Lower lobe of right lung (tissue), 2 donors: ENCODE measurements around the gene MRPL2. TPM values are rescaled to one million over a fixed set of nuclear protein-coding genes. Genes with fewer than 3 reads are reported as not detected.
"Not testable (repeated sequence)": the region's sequence is repeated elsewhere in the genome, so short reads cannot be mapped to it uniquely, and the experiment has no call there.

Source experiments
- ATAC-seq, 2 donors: fragments of 200-7000 bp; cut with Tn5 transposase; one replicate each; pipeline ENCODE4 v1.9.1; 2020 to 2022; ENCODE audit warnings: mild to moderate bottlenecking in 2 of 2, moderate library complexity in 2 of 2
- DNase-seq: peaks from one replicate; pipeline ENCODE4 v3.0.0-alpha.2; 2020
- H3K27ac ChIP-seq: fragments of 200-600 bp; one replicate; pipeline ENCODE4 v1.8.0; 2022
- H3K27me3 ChIP-seq: fragments of 200-600 bp; one replicate; pipeline ENCODE4 v1.8.0; 2022; ENCODE audit warnings: low read depth
- H3K36me3 ChIP-seq: fragments of 200-600 bp; one replicate; pipeline ENCODE4 v1.8.0; 2022; ENCODE audit warnings: mild to moderate bottlenecking
- H3K4me1 ChIP-seq: fragments of 200-600 bp; one replicate; pipeline ENCODE4 v1.8.0; 2022
- H3K4me3 ChIP-seq: fragments of 200-600 bp; one replicate; pipeline ENCODE4 v1.8.0; 2022; ENCODE audit warnings: mild to moderate bottlenecking
- H3K9me3 ChIP-seq: fragments of 200-600 bp; one replicate; pipeline ENCODE4 v1.8.0; 2022
- intact Hi-C: fragments of 100-400 bp; cut with DNase I; formaldehyde crosslinking; loops from one replicate; pipeline ENCODE4 v1.11.0; 2022
- total RNA-seq: library from RNA; stranded (reverse); fragmentation: NEBNext Ultra II Directional; extraction: Animal tissue kit (Norgen Biotek cat#: 25700); gene quantifications from one replicate; pipeline ENCODE4 v1.2.1, GENCODE V29; 2021
- TF ChIP-seq, protein P1 (sequence below): fragments of 200-600 bp; IDR thresholded peaks from one replicate; pipeline ENCODE4 v1.8.0; 2022; ENCODE audit warnings: antibody characterized with exemption, mild to moderate bottlenecking
- donor health status: DM: no; HTN: yes; CAD: no; lungs with severe emphysema.

MRPL2 gene
- total RNA-seq, 1 donor from 2014 or later, result 40.1 TPM

DNA sequence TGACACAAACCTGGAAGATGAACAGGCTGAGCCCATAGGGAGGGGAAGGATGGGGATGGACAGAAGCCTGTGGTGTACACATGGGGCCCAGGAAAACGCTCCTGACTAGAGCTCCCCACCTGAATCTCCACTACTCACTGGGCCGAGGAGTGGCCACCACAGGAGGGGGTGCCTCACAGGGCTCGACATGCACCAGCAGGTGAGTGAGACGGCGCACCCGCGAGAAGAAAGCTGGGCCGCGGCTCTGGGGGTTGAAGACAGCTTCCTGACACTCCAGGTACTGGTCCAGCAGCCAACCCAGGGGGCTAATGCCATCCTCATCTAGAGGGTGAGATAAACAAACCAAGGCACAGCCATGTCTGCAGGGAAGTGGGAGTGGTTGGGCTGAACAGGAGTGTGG lies 15.9 kb downstream of the MRPL2 start:
- H3K9me3 ChIP-seq, result no peaks in the 10 kb centered on the region
- H3K27me3 ChIP-seq, result no peaks in the 10 kb centered on the region
- intact Hi-C loops, result no loop called here
- H3K4me1 ChIP-seq, result no peaks in the 10 kb centered on the region
- no peak overlapping the region for H3K27ac ChIP-seq
- no peak overlapping the region for H3K4me3 ChIP-seq
- no peak for DNase-seq
- no peak for ATAC-seq
- TF ChIP-seq, protein P1, sequence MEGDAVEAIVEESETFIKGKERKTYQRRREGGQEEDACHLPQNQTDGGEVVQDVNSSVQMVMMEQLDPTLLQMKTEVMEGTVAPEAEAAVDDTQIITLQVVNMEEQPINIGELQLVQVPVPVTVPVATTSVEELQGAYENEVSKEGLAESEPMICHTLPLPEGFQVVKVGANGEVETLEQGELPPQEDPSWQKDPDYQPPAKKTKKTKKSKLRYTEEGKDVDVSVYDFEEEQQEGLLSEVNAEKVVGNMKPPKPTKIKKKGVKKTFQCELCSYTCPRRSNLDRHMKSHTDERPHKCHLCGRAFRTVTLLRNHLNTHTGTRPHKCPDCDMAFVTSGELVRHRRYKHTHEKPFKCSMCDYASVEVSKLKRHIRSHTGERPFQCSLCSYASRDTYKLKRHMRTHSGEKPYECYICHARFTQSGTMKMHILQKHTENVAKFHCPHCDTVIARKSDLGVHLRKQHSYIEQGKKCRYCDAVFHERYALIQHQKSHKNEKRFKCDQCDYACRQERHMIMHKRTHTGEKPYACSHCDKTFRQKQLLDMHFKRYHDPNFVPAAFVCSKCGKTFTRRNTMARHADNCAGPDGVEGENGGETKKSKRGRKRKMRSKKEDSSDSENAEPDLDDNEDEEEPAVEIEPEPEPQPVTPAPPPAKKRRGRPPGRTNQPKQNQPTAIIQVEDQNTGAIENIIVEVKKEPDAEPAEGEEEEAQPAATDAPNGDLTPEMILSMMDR, result no peak
- H3K36me3 ChIP-seq, result peaks cover 86% of the 10 kb centered on the region

DNA sequence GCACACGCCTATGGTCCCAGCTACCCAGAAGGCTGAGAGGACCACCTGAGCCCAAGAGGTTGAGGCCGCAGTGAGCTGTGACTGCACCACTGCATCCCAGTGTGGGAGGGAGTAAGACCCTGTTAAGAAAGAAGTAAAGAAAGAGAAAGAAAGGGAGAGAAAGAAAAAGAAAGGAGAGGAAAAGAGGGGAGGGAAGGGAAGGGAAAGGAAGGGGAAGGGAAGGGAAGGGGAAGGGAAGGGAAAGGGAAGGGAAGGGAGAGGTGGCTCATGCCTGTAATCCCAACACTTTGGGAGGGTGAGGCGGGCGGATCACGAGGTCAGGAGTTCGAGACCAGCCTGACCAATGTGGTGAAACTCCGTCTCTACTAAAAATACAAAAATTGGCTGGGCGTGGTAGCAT lies 17.8 kb downstream of the MRPL2 start:
- H3K27ac ChIP-seq, H3K27me3 ChIP-seq, ATAC-seq, DNase-seq, H3K9me3 ChIP-seq, intact Hi-C loops, H3K4me3 ChIP-seq, H3K4me1 ChIP-seq: not testable (repeated sequence)
- peaks cover 86% of the 10 kb centered on the region for H3K36me3 ChIP-seq

DNA sequence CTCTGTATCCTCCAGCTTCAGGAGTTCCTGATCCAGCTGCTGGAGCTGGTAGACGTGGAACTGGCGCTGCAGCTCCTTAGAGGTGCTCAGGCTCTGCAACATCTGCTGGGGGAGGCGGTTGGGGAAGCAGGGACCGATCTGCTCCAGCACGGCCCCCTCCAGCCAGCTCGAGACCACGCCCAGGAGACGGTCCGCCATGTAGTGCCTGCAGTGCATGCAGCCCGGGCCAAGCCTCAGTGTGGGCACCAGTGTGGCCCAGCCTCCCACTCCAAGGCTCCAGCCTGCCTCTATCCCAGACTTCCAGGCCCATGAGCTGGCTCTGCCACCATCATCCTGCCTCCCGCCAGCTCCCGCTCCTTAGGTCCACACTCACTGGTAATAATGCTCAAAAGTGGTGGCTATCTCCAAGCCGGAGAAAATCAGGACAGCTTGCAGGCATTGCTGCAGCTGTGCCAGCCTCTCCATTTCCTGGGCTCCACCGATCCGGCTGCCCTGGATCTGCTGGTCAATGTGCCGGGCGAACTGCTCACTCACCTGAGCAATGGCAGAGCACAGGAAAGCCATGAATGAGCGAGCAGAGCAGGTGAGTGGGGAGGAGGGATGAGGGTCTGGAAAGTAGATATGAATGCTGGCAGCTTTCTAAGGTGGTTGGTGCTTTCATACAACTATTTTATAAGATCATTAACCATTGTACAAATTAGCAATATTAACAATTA lies 18.5 kb downstream of the MRPL2 start:
- ATAC-seq (no peak), DNase-seq (no peak)
- Histone ChIP-seq H3K27ac (no peak overlapping the region), H3K4me3 (no peak overlapping the region), H3K27me3 (no peaks in the 10 kb centered on the region), H3K4me1 (no peaks in the 10 kb centered on the region), H3K9me3 (no peaks in the 10 kb centered on the region), H3K36me3 (peaks cover 84% of the 10 kb centered on the region)
- intact Hi-C loops, result no loop called here
- TF ChIP-seq, protein P1, result no peak

DNA sequence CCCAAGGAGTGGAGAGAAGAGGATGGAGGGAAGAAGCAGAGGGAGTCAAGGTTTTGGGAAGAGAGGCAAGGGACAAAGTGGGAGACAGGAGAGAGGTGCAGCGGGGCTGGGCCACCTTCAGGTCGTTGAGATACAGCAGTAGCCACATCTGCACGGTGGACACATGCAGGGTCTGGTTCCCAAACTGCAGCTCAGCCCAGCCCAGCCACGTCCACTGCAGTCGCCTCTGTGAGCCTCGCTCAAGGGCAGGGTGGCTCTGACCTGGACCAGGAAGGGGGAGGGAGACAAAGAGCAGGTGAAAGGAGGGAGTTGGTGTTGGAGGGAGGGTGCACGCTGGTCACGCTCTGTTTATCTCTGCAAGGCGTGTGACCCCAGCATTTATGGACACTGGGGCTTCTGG lies 20.5 kb downstream of the MRPL2 start:
- H3K9me3 ChIP-seq, result no peaks in the 10 kb centered on the region
- DNase-seq (no peak), ATAC-seq (no peak)
- no peak overlapping the region for H3K4me3 ChIP-seq
- peaks cover 84% of the 10 kb centered on the region for H3K36me3 ChIP-seq
- TF ChIP-seq, protein P1, result no peak
- H3K27me3 ChIP-seq, result no peaks in the 10 kb centered on the region
- no peaks in the 10 kb centered on the region for H3K4me1 ChIP-seq
- intact Hi-C loops, result no loop called here
- no peak overlapping the region for H3K27ac ChIP-seq

DNA sequence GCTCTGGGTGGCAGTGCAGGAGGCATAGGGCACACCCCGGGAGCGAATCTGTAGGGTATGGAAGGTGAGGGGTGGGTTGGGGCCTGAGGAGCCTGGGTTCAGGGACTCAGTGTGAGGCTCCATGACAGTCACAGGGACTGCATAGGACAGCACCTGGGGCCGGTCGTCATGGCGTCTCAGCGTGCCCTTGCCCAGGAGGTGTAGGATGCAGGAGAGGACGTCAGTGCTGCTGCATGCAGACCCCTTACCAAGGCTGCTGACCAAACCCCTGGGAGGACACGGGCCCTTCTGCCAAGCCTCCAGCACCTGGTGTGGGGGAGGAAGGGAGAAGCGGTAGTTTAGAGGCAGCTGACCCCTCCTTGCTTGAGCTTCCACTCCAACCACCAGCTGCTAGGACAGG lies 21.5 kb downstream of the MRPL2 start:
- intact Hi-C loops, result no loop called here
- H3K4me1 ChIP-seq, result no peaks in the 10 kb centered on the region
- H3K9me3 ChIP-seq, result no peaks in the 10 kb centered on the region
- TF ChIP-seq, protein P1, result no peak
- no peaks in the 10 kb centered on the region for H3K27me3 ChIP-seq
- H3K27ac ChIP-seq, result no peak overlapping the region
- no peak overlapping the region for H3K4me3 ChIP-seq
- ATAC-seq (no peak), DNase-seq (no peak)
- H3K36me3 ChIP-seq, result peaks cover 83% of the 10 kb centered on the region

DNA sequence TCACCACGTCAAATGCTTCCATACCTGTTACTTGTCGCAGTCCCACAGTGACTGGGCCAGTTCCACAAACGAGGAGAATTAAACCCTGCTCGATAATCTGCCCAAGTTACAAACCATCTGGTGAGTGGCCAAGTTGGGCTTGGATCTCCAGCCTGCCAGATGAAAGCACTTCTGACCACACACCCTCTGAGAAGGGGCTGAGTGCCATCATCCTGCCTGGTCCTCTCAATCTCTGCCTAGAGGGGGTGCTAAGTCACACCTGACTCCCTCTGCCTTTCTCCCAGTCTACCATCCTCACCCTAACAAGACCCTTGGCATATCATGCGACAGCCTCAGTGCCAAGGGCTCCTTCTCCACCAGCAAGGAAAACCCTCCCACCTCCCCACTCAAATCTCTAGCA lies 22.0 kb downstream of the MRPL2 start:
- TF ChIP-seq, protein P1, result no peak
- ATAC-seq, result no peak
- intact Hi-C loops, result no loop called here
- Histone ChIP-seq H3K9me3 (no peaks in the 10 kb centered on the region), H3K36me3 (peaks cover 83% of the 10 kb centered on the region), H3K27me3 (no peaks in the 10 kb centered on the region), H3K4me3 (no peak overlapping the region), H3K27ac (no peak overlapping the region), H3K4me1 (no peaks in the 10 kb centered on the region)
- no peak for DNase-seq
